IMR-90 (cell line): Measurements from ENCODE around the gene RMI2.

Experiments
- CTCF ChIP-seq: conservative IDR thresholded peaks from 2 replicates; pipeline ENCODE4 v1.5.1; 2012; ENCODE audit warnings: mild to moderate bottlenecking, low read depth, low read length, improper control_type of control experiment
- MXI1 ChIP-seq: IDR thresholded peaks from 2 replicates; pipeline ENCODE4 v1.6.1; 2012; ENCODE audit warnings: low read depth, mild to moderate bottlenecking, low read length, moderate library complexity, borderline replicate concordance
- POLR2A ChIP-seq: IDR thresholded peaks from 2 replicates; pipeline ENCODE4 v1.6.1; 2012; ENCODE audit warnings: mild to moderate bottlenecking, low read depth, low read length
- RAD21 ChIP-seq: IDR thresholded peaks from 2 replicates; pipeline ENCODE4 v1.6.1; 2012; ENCODE audit warnings: low read length, improper control_type of control experiment
- SMC3 ChIP-seq: fragments of 150-350 bp; IDR thresholded peaks from 2 replicates; pipeline ENCODE4 v1.6.1; 2016; ENCODE audit warnings: low read depth, mild to moderate bottlenecking, antibody characterized with exemption, low read length, moderate library complexity
- USF2 ChIP-seq: fragments of 150-350 bp; IDR thresholded peaks from 2 replicates; pipeline ENCODE4 v1.6.1; 2017; ENCODE audit warnings: mild to moderate bottlenecking, antibody characterized with exemption, low read length, low read depth

- TF ChIP-seq RAD21: no peak
- no peak for TF ChIP-seq CTCF
- no peak for TF ChIP-seq POLR2A
- no peak for TF ChIP-seq USF2
- TF ChIP-seq SMC3: no peak
- no peak for TF ChIP-seq MXI1
Observed at GRCh38 chr16:11309895-11310633, 35.2 kb upstream of the RMI2 start.
